Measurements from ENCODE around the gene KCTD4.

DNA sequence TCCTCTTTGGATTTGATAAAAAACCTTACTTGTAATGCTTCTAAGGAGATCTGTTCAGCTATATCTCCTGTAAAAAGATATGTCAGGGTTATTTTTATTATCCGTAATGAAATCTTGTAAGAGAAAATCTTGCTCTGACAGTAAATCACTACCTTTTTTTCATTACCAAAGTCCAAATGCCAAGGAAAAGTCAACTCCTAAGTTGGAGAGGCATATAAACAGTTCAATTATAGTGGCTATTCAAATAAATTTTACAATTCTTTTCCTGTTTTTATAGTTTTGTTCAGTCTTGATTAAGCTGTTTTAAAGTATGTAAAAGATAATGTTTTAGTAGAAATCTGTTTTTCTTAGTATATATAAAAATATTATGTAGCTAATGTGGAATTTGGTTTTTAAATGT, 9.0 kb downstream of the KCTD4 start:
- TF ChIP-seq SNAI2 (CRISPR knock-in tag; IDR thresholded peaks at IDR 0.05) (no peak), ZNF70 (CRISPR knock-in tag; IDR thresholded peaks at IDR 0.05) (no peak), RARB (CRISPR knock-in tag; IDR thresholded peaks at IDR 0.05) (no peak)
- TF ChIP-seq, protein P1, sequence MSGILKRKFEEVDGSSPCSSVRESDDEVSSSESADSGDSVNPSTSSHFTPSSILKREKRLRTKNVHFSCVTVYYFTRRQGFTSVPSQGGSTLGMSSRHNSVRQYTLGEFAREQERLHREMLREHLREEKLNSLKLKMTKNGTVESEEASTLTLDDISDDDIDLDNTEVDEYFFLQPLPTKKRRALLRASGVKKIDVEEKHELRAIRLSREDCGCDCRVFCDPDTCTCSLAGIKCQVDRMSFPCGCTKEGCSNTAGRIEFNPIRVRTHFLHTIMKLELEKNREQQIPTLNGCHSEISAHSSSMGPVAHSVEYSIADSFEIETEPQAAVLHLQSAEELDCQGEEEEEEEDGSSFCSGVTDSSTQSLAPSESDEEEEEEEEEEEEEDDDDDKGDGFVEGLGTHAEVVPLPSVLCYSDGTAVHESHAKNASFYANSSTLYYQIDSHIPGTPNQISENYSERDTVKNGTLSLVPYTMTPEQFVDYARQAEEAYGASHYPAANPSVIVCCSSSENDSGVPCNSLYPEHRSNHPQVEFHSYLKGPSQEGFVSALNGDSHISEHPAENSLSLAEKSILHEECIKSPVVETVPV (CRISPR knock-in tag; IDR thresholded peaks at IDR 0.05) = no peak

Data from SK-N-SH treated with all-trans-retinoic acid at 6 μM for 48 hours (cell line).